Nephron (organoid): Measurements from ENCODE around the gene TBXAS1.
A peak's percentile ranks its signal among the peaks of the same experiment; 100 is the strongest.

ENCODE experiments used
- H3K27ac Mint-ChIP-seq, 3 experiments: 2 replicates each; pipeline ENCODE4 v1.8.0; 2020; ENCODE audit warnings: mixed read lengths in 3 of 3, mild to moderate bottlenecking in 2 of 3, moderate library complexity in 1 of 3
- H3K27me3 Mint-ChIP-seq: 2 replicates; pipeline ENCODE4 v1.8.0; 2021; ENCODE audit warnings: low read depth, mild to moderate bottlenecking, moderate library complexity, mixed read lengths
- H3K36me3 Mint-ChIP-seq: 2 replicates; pipeline ENCODE4 v1.8.0; 2020; ENCODE audit warnings: low read depth, mixed read lengths
- H3K4me1 Mint-ChIP-seq: 2 replicates; pipeline ENCODE4 v1.8.0; 2020; ENCODE audit warnings: mixed read lengths
- H3K4me3 Mint-ChIP-seq, 3 experiments: 2 replicates each; pipeline ENCODE4 v1.8.0; 2020; ENCODE audit warnings: mild to moderate bottlenecking in 3 of 3, mixed read lengths in 3 of 3, moderate library complexity in 2 of 3
- H3K9me3 Mint-ChIP-seq: 2 replicates; pipeline ENCODE4 v1.8.0; 2020; ENCODE audit warnings: mixed read lengths
- CTCF ChIP-seq, 3 experiments: fragments of 200-600 bp; sonication (generic); IDR thresholded peaks; one replicate each; pipeline ENCODE4 v1.5.0; 2021; ENCODE audit warnings: antibody characterized with exemption in 3 of 3; ENCODE audit not compliant: unreplicated experiment in 3 of 3

The TBXAS1 gene

DNA sequence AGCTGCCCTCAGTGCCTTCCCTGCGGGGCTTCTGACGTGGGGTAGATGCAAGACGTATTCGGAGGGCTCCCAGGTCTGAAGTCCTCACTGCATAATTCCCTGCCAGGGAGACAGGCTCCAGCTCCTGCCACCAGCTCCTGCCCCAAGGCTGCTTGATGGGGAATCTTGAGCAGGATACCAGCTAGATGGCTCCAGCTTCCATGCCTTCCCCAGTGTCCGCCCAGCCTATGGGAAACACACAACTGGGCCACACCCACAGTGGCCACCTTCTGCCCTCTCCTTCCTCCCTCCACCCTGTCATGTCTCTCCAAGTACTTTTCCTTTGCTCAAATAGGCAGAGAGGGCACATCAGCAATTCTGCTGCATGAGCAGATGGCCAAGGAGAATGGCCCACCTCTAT lies 137.9 kb downstream of the TBXAS1 start:
- no peak for TF ChIP-seq CTCF (IDR thresholded peaks at IDR 0.05; ENCODE audit: unreplicated experiment in 3 of 3)
- Mint-ChIP-seq H3K36me3 (peaks cover 20% of the 10 kb centered on the region), H3K27me3 (peaks cover 8% of the 10 kb centered on the region), H3K4me3 (no peak overlapping the region), H3K9me3 (peaks cover 3% of the 10 kb centered on the region), H3K27ac (no peak overlapping the region), H3K4me1 (peaks cover 12% of the 10 kb centered on the region)

- Mint-ChIP-seq H3K27ac (peak overlapping the region; percentile 28 to 94 (median 57)), H3K9me3 (peaks cover 3% of the 10 kb centered on the region), H3K36me3 (peaks cover 7% of the 10 kb centered on the region), H3K4me1 (peaks cover 26% of the 10 kb centered on the region), H3K27me3 (peaks cover 12% of the 10 kb centered on the region), H3K4me3 (no peak overlapping the region)
- TF ChIP-seq CTCF (IDR thresholded peaks at IDR 0.05; ENCODE audit: unreplicated experiment in 3 of 3): no peak
These were observed 139.9 kb downstream of the TBXAS1 start for GRCh38 chr7:139968931-139969330.

DNA sequence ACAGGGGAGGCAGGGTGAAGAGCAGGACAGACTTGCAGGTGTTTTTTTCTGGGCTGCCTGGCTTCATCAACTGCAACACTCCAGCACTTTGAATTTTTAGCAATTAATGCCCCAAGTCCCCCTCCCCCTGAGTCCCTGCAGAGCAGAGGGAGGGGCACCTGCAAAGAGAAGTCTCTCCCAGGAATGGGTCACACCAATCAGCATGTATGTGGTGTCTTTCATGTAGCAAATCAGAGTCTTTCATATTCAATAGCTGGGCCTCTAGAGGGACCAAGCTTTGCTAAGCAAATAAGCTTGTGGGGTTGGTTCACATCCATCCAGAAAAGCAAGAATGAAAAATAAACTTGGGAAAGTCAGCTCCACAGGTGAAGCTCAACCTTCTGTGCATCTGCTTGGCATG lies 143.0 kb downstream of the TBXAS1 start:
- no peak for TF ChIP-seq CTCF (IDR thresholded peaks at IDR 0.05; ENCODE audit: unreplicated experiment in 3 of 3)
- Mint-ChIP-seq H3K36me3 (peaks cover 6% of the 10 kb centered on the region), H3K27ac (peak overlapping the region in 2 of 3 experiments; percentile 24 to 65), H3K9me3 (peaks cover 3% of the 10 kb centered on the region), H3K27me3 (peaks cover 15% of the 10 kb centered on the region), H3K4me3 (no peak overlapping the region), H3K4me1 (peaks cover 26% of the 10 kb centered on the region)

DNA sequence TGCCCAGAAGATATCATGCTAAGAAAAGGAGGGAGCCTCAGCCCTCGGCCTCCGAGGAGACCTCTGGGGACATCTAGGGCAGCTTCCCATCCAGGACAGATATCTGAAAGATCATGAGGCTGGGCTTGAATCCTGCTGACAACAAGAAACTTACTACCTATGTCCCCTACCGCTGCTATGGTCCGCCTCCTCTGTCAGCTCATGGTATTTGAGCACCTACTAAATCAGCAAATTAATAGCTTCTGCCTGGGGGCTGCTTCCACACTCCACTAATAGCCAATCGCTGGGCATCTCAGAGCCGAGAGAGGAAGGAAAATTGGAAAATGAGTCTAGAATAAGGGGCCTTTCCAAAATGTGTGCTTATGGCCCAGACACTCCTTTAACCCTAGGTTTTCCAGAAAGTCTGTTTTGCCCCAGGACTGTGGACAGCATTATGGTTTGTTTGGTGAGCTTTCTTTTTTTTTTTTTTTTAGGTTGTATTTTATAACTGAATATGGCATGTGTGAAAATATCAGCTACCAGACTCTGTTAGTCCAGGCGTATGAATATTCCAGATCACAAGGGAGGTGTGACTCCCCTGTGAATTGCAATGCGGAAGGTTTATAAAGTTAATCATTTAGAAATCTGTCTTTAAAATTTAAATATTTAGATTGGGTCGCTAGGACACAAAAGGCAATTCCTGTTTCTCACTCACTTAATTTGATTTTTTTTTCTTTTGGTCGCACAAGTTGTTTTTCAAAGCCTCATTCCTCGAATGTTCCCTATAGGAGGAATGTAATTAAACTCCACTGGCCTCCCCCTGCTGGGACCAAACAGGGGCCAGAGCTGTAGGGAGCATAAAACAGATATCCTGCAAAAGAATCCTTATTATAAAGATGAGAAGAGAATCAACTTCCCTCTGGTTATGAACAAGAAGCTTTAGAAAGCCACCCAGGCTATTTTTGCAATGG lies 144.3 kb downstream of the TBXAS1 start:
- peaks cover 11% of the 10 kb centered on the region for H3K27me3 Mint-ChIP-seq
- no peak for TF ChIP-seq CTCF (IDR thresholded peaks at IDR 0.05; ENCODE audit: unreplicated experiment in 3 of 3)
- peak overlapping the region; percentile 61 to 84 (median 83) for H3K27ac Mint-ChIP-seq
- H3K36me3 Mint-ChIP-seq: peaks cover 3% of the 10 kb centered on the region
- no peak overlapping the region for H3K4me3 Mint-ChIP-seq
- H3K4me1 Mint-ChIP-seq: peaks cover 21% of the 10 kb centered on the region
- peaks cover 3% of the 10 kb centered on the region for H3K9me3 Mint-ChIP-seq

GRCh38 chr7:139974179-139974811 lies 145.2 kb downstream of the TBXAS1 start:
- H3K4me3 Mint-ChIP-seq: no peak overlapping the region
- H3K4me1 Mint-ChIP-seq: peaks cover 18% of the 10 kb centered on the region

More at GRCh38 chr7:139974179-139974811, 145.2 kb downstream of the TBXAS1 start:
- Mint-ChIP-seq H3K27me3 (peaks cover 11% of the 10 kb centered on the region), H3K36me3 (peaks cover 3% of the 10 kb centered on the region), H3K27ac (peak overlapping the region in 2 of 3 experiments; percentile 83 to 84), H3K9me3 (no peaks in the 10 kb centered on the region)
- TF ChIP-seq CTCF (IDR thresholded peaks at IDR 0.05; ENCODE audit: unreplicated experiment in 3 of 3): no peak
